Measurements from ENCODE around the gene NUDCD2. TPM values are rescaled to one million over a fixed set of nuclear protein-coding genes. Genes with fewer than 3 reads are reported as not detected.

Gene NUDCD2
- total RNA-seq, 1 experiment from 2014 or later, result 56.8 TPM

DNA sequence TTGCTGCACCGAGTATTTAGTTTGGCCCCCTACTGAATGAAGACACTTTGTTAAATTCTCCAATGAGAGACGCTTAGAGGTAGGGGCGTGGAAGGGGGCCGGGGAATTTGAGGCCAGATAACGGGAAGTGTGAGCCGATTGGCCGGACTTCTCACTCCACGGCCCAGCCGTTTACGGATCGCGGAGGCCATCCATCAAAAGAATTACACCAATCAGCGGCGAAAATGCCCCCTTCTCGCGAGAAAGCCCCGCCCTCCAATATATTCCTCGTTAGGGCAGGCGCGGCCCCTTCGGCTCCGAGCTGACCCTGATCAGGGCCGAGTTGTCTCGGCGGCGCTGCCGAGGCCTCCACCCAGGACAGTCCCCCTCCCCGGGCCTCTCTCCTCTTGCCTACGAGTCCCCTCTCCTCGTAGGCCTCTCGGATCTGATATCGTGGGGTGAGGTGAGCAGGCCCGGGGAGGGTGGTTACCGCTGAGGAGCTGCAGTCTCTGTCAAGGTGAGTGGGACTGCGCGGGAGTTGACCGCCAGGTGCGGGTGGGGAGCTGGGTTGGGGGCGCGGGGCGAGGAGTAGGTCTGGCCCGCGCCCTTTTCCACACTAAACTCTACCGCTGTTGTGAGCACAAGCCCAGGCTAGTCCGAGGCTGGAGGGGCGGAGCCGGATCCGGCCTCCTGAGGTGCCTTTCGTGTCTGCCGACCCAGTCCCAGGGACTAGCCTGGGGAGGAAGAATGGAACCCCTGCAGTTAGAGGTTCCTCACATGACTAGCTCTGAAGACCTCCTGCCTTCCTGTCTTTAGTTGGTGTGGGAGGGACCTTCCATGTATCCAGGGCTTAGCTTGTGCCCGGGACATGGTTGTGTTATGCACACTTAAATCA is 22.4 kb downstream of the NUDCD2 start, which contains the start of gene CCNG1:
Gene CCNG1, plus strand, starts transcription at position 287 of the 874 bp plus-strand sequence. CDS start 1,662 bp downstream, outside the sequence.
- Histone ChIP-seq H3K4me2 (ENCODE audit: low read length) (peak within 1 kb of the TSS; percentile 66), H3K36me3 (ENCODE audit: control insufficient read depth in 1 of 2, insufficient read depth in 2 of 2, low read length in 2 of 2) (peaks cover 27 to 30% of the 10 kb centered on the region in 2 experiments), H3K4me3 (replicated peaks in 1 of 2; ENCODE audit: low read depth in 1 of 2, low read length in 2 of 2) (peak within 1 kb of the TSS; percentile 72 to 87), H3K27ac (ENCODE audit: low read depth, low read length) (peak within 1 kb of the TSS; percentile 88), H2AFZ (ENCODE audit: low read depth, low read length, poor library complexity, severe bottlenecking) (peak within 1 kb of the TSS; percentile 24), H3K79me2 (ENCODE audit: insufficient read depth, low read length) (peaks cover 47% of the 10 kb centered on the region), H3K27me3 (ENCODE audit: insufficient read depth, low read length) (no peaks in the 10 kb centered on the region), H4K20me1 (ENCODE audit: insufficient read depth) (no peaks in the 10 kb centered on the region), H3K9me3 (ENCODE audit: control insufficient read depth in 1 of 2, insufficient read depth in 1 of 2, low read depth in 1 of 2, low read length in 2 of 2) (no peaks in the 10 kb centered on the region), H3K9ac (ENCODE audit: low read length) (peak within 1 kb of the TSS; percentile 88), H3K9me2 (ENCODE audit: insufficient read depth) (no peaks in the 10 kb centered on the region), H3K4me1 (ENCODE audit: control insufficient read depth in 1 of 2, insufficient read depth in 2 of 2, low read length in 2 of 2) (peaks cover 0 to 14% of the 10 kb centered on the region in 2 experiments; a peak in 3 of 4 replicates)
- ATAC-seq (peak; percentile 95), DNase-seq (ENCODE audit: low read depth, low spot score) (peak; percentile 92)
- intact Hi-C loops (cut with micrococcal nuclease), result loop anchor here (1.0 kb wide), 1 partner anchor 66 kb away; no protein-coding TSS in a partner anchor
- POLR2A ChIA-PET, result interaction anchor here (0.6 to 4.2 kb wide), 11 partner anchors 10 to 181 kb away, joined by 3 to 34 read pairs (median 4); partner anchors contain the start of genes HMMR and NUDCD2
- RAD21 ChIA-PET (ENCODE audit: low non-redundant PET in 1 of 2, low total read pairs in 2 of 2, uncharacterized antibody in 2 of 2, unreplicated experiment in 2 of 2), result no interaction called here
- TF ChIP-seq ZNF274 (IDR thresholded peaks at IDR 0.05; ENCODE audit: low read depth, low read length) (no peak), SIN3A (IDR thresholded peaks at IDR 0.05; ENCODE audit: low read depth) (peak; percentile 84), TCF7L2 (IDR thresholded peaks at IDR 0.05; ENCODE audit: borderline replicate concordance, extremely low read depth, insufficient read depth, insufficient read length) (peak; percentile 55), CBX3 (IDR thresholded peaks at IDR 0.05; ENCODE audit: low read depth) (no peak; the same call in 1 of the 2 replicates), ELF1 (IDR thresholded peaks at IDR 0.05; ENCODE audit: borderline replicate concordance, low read depth) (peak; percentile 13; the same call in 1 of the 2 replicates), JUND (IDR thresholded peaks at IDR 0.05) (no peak), SP1 (IDR thresholded peaks at IDR 0.05; ENCODE audit: low read depth) (peak; percentile 91), POLR2AphosphoS5 (IDR thresholded peaks at IDR 0.05; ENCODE audit: low read depth, low read length) (peak; percentile 95), EGR1 (IDR thresholded peaks at IDR 0.05; ENCODE audit: low read depth) (no peak), ZFX (IDR thresholded peaks at IDR 0.05) (peak; percentile 83), SRF (IDR thresholded peaks at IDR 0.05; ENCODE audit: low read depth) (no peak)
- TF ChIP-seq, protein P1, sequence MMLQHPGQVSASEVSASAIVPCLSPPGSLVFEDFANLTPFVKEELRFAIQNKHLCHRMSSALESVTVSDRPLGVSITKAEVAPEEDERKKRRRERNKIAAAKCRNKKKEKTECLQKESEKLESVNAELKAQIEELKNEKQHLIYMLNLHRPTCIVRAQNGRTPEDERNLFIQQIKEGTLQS (IDR thresholded peaks at IDR 0.05), result no peak
- TF ChIP-seq, protein P2, sequence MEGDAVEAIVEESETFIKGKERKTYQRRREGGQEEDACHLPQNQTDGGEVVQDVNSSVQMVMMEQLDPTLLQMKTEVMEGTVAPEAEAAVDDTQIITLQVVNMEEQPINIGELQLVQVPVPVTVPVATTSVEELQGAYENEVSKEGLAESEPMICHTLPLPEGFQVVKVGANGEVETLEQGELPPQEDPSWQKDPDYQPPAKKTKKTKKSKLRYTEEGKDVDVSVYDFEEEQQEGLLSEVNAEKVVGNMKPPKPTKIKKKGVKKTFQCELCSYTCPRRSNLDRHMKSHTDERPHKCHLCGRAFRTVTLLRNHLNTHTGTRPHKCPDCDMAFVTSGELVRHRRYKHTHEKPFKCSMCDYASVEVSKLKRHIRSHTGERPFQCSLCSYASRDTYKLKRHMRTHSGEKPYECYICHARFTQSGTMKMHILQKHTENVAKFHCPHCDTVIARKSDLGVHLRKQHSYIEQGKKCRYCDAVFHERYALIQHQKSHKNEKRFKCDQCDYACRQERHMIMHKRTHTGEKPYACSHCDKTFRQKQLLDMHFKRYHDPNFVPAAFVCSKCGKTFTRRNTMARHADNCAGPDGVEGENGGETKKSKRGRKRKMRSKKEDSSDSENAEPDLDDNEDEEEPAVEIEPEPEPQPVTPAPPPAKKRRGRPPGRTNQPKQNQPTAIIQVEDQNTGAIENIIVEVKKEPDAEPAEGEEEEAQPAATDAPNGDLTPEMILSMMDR (IDR thresholded peaks at IDR 0.05 in 2 of 3, conservative IDR thresholded peaks at IDR 0.05 in 1 of 3; ENCODE audit: borderline replicate concordance in 1 of 3, insufficient read depth in 1 of 3, low read depth in 2 of 3, low read length in 2 of 3), result no peak
- TF ChIP-seq, protein P3, sequence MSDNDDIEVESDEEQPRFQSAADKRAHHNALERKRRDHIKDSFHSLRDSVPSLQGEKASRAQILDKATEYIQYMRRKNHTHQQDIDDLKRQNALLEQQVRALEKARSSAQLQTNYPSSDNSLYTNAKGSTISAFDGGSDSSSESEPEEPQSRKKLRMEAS (IDR thresholded peaks at IDR 0.05), result 0 out of 2 replicates have a peak, but pooled peaks have one; percentile 7
- TF ChIP-seq, protein P4, sequence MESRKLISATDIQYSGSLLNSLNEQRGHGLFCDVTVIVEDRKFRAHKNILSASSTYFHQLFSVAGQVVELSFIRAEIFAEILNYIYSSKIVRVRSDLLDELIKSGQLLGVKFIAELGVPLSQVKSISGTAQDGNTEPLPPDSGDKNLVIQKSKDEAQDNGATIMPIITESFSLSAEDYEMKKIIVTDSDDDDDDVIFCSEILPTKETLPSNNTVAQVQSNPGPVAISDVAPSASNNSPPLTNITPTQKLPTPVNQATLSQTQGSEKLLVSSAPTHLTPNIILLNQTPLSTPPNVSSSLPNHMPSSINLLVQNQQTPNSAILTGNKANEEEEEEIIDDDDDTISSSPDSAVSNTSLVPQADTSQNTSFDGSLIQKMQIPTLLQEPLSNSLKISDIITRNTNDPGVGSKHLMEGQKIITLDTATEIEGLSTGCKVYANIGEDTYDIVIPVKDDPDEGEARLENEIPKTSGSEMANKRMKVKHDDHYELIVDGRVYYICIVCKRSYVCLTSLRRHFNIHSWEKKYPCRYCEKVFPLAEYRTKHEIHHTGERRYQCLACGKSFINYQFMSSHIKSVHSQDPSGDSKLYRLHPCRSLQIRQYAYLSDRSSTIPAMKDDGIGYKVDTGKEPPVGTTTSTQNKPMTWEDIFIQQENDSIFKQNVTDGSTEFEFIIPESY (IDR thresholded peaks at IDR 0.05; ENCODE audit: extremely low read depth, insufficient replicate concordance, low read length), result peak; percentile 78
- BruUV-seq (replicated peaks), result no TSS peak
- CTCF ChIA-PET, result interaction anchor here (1.0 kb wide), 1 partner anchor 22 kb away, joined by 5 read pairs; the partner anchor contains the start of genes HMMR and NUDCD2

All from HCT116 (cell line).